Left kidney (tissue), 2 donors: ENCODE data around the gene RBM4. TPM values are rescaled to one million over a fixed set of nuclear protein-coding genes. Genes with fewer than 3 reads are reported as not detected.

Source experiments
- DNase-seq: peaks from one replicate; pipeline ENCODE4 v3.0.0-alpha.2; 2013
- polyA plus RNA-seq: library from polyadenylated mRNA; unstranded; fragments of 120-200 nt; gene quantifications from one replicate; pipeline ENCODE4 v1.2.1, GENCODE V29; 2013; ENCODE audit not compliant: insufficient read length

RBM4 gene
- polyA plus RNA-seq, 1 donor: 258 TPM

DNA sequence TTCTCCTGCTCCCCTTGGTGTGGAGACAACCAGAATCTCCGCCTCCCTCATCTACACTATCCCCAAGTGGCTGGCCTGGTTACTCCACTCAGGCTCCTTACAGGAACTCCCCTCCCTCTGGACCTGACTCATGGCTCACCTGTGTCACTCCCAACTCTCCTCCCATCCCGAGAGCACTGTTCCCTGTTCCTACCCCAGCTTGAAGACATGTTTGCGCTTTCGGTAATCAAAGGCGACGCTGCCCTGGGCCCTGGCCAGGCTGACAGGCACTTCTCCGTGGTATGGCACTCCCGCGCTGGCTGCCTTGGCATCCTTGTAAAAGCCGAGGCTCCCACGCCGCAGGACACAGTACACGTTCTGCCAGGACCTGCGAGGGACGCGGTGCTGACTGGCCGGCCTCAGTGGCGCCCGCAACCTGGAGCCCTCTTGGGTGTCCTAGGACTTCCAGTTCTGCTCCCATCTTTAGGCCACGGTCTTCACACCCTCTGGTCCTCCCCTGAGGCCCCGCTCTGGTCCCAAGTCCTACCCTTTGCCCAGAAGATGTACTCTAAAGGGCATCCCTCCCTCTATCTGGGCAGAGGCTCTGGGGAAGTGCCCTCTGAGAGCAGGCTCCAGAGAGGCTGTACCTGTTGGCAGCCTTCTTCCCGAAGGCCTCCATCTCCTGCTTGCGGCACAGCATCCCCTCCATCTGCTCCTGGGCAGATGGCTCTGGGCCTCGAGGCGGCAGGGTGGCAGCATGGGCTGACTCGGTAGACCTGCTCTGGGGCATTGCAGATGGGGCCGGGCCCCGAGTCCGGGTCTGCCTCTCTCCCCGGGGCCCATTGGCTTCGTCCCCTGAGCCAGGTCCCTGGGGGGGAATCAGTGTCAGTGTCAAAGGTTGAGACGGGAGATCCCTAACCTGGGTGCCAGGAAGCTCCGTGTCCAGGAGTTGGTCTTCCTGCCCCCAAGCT, 48.6 kb downstream of the RBM4 start:
- no peak for DNase-seq

DNA sequence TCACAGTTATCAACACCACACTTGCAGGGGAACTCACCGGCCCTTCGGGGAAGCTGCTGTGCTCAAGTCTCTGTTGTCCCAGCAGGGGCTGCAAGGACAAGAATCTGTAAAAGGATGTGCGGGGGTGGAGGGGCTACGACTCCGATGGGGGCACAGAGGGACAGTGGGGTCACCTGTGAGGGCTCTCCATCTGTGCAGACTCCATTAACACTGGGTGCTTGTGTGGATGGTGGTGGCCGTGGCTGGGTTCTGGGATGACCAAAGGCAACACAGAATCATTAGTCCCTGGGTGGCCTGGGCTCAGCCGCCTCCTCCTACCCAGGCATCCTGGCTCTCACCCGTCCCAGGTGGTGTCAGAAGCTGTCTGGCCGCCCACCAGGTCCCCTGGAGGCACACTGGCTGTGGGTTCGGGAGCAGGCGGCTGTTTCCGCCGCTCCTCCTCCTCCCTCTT, 49.4 kb downstream of the RBM4 start:
- no peak for DNase-seq

DNA sequence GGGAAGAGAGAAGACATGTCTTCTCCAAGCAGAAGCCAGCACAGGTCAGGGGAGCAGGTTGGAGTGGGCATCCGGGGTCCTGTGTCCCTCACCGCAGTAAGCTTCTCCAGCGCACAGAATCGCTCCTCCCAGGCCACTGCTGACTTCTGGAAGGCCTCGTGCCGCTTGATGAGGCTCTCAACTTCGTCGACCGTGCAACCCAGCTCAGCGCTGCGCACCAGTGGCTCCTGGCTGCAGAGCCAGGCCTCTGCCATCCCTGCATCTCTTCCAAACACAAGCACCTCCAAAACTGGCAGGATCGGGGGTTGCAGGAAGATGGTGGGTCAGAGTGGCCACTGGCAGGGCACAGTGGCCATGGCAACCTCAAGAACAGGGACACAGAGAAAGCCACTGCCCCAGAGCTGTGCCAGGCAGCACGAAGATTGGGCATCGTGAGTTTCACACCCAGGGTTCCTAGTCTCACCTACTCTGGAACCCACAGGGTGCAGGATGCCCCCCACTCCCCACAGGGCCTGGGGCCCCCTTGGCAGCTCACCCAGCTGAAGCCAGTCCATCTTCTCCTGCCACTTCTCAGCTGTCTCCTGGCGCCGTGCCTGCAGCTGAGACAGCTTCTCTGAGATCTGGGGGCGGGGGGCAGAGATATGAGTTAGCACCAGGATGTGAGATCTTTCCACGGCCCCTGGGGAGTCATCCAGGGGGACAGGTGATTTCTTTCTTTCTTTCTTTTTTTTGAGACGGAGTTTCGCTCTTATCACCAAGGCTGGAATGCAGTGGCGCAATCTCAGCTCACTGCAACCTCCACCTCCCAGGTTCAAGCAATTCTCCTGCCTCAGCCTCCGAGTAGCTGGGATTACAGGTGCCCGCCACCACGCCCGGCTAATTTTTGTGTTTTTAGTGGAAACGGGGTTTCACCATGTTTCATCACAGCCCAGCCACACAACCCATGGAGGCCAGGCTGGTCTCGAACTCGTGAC, 50.3 kb downstream of the RBM4 start:
- DNase-seq: no peak

DNA sequence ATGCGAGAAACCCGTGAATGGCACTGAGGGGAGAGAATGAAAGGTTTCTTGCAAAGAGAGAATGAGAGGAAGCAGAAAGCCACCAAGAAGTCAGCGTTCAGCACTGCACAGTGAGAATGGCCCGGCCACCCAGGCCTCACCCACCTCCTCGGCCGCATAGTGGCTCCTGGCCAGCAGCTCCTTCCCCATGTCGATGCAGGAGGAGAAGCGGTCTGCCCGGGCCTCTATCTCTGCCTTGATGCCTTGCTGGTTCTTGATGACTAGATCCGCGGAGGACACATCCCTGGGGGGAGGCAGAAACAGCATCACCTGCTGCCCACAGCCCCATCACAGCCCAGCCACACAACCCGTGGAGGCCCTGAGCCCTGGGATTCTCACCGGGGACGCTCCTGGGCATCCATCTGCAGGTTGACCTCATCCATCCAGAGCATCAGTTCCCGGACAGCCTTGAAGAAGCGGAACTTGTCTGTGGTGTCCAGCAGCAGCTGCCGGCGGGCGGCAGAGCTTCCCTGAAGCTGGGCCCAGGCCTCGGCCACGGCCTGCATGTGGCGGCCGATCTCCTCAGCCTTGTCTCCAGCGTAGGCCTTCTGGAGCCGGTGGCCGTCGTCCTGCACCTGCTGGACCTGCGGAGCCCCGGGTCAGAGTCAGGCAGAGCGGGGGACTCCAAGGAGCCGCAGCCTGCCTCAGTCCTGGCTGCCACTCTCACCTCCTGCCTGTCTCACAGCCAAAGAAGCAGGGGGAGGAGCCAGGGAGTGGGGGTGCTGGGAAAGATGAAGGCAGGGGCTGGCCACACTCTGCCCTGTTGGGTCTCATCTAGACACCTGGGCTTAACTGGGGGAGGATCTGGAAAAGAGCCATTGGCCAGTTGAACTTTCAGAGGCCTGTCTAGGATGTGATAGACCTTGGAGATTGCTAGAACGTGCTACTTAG, 51.4 kb downstream of the RBM4 start:
- no peak for DNase-seq

DNA sequence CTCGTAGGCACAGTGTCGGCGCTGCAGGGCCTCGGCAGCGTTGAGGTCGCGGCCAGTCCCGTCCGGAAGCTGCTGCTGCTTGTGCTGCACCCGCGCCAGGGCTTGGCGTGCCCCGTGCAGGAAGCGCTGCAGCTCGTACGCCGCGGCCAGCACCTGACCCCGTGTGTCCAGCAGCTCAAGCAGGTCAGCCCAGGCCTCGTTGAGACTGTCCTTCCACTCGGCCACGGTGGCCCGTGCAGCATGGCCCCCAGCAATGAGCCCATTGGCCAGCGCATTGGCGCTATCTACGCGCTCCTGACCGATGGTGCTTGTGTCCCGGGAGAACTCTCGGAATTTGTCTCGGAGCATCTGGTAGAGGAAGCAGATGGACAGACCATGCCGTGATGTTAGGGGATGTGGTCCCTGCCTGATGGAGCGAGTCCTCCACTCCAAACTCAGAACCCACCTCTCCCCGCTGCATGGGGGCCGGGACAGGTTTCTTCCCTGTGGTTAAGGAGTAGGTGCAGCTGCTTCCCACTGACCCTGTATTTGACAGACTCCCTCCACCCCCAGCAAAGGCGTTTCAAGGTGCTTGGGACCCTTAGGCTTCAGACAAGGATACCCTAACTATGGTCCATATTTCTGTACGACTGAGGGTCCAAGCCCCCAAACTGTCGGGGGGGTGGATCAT, 52.9 kb downstream of the RBM4 start:
- no peak for DNase-seq

DNA sequence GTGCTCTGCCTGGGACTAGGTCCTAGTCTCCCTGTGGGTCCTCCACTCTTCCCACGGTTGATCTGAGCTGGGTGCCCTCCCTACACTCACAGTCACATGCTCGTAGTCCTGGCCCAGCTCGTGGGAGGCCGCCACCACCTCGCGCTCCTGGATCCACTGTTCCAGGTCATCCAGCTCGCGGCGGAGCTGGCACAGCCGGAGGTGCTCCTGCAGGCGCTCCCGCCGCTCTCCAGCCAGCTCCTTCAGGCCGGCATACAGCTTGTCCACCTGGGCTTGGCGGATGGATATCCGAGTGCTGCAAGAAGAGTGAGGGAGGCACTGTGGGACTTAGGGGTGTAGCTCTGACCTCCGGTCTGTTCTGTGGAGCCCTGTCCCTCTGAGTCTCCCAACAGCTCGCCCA, 53.9 kb downstream of the RBM4 start:
- no peak for DNase-seq

DNA sequence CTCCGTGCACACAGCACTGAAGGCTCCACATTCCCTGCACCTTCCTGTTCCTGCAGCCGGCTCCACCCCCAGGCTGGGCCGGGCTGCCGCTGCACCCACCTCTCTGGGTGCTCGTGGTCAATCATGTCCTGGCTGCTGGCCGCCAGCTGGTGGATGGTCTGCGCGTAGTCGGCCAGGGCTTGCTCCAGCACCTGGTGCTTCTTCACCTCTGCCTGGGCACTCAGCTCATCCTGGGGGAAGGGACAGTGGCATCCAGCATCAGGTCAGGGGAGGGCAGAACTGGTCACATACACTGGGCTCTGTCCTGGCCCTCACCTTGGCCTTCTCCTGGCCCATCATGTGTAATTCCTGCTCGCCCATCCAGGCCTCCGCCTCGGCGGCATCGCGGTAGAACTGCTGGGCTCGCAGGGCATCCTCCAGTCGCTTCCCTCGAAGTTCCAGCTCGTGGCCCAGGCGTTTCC, 54.4 kb downstream of the RBM4 start:
- no peak for DNase-seq

DNA sequence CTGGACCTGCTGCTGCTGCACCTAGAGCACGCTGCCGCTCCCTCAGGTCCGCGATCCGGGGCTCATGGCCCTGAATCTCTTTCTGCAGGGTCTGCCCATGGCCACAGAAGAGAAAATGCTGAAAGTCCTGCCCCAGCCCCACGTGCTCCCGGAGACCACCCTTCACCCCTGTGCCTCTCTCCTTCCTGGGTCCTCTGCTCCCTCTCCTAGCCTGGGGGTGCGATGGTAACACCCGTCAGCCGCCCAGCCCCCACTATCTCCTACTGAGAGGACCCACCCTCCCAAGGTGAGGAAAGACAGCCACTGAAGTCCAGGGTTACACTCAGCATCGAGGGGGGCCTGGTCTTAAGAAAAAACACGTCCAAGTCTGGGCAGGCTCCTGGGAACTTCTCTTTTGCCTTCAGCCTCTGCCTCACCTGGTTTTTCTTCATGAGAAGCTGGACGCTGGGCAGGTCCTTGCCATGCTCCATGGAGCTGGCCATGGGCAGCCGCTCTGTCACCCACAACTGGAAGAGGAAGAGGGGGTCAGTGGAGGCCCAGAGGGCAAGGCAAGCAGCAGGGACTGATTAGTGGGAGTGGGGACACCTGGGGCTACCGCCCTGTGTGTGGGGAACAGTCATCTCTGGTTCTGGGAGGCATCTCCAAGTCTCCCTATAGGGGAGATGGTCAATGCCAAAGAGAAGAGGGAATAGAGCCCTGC, 55.0 kb downstream of the RBM4 start:
- DNase-seq: no peak

DNA sequence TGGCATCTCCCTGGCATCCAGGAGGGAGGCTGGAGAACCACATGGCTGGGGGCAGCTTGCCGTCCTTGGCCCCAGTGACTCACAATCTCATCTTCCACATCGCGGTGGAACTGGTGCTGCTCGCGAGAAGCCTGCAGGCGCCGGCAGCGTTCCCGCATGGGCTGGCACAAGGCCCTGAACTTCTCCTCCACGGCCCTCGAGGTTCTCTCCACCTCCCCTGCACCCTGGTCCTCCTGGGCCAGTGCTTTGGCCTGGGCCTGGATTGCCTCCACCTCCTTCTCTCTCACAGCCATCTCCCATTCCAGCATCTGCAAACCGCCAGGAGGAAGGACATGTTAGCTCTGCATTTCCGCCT, 55.5 kb downstream of the RBM4 start:
- DNase-seq: no peak

DNA sequence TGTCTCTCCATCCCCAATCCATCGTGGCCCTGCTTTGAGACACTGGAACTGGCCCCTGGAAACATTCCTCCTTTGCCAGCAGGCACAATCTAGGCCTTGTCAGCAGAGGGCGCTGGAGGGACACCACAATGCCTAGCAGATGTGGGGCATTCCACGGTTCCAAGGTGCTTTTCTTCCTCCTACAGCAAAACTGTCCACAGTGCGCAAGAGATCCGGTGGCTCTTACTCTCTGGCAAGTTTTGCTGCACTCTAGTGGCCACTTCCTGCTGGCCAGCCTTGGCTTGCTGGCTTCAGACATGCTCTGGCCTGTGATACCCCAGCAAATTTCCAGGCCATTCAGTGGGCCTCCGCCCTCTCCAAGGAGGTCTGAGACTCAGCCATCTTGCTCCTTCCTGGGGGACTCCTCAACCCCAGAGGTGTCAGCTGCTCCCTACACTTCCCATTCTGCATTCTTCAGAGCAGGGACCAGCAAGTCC, 56.3 kb downstream of the RBM4 start:
- DNase-seq: peak; percentile 90

Other genes starting within 250 kb of the RBM4 start
- 0.55 TPM for gene NPAS4, start 217.7 kb upstream of the RBM4 start, polyA plus RNA-seq
- gene MRPL11, start 199.9 kb upstream of the RBM4 start, polyA plus RNA-seq: 67.5 TPM
- 4.9 TPM for gene PELI3, start 171.8 kb upstream of the RBM4 start, polyA plus RNA-seq
- 24.3 TPM for gene DPP3, start 158.3 kb upstream of the RBM4 start, polyA plus RNA-seq
- gene BBS1, start 128.1 kb upstream of the RBM4 start, polyA plus RNA-seq: 93.0 TPM
- 8.4 TPM for gene ZDHHC24, start 92.7 kb upstream of the RBM4 start, polyA plus RNA-seq
- gene ACTN3, start 91.8 kb upstream of the RBM4 start, polyA plus RNA-seq: 1.1 TPM
- gene CTSF, start 70.1 kb upstream of the RBM4 start, polyA plus RNA-seq: 99.0 TPM
- gene CCDC87, start 45.6 kb upstream of the RBM4 start, polyA plus RNA-seq: 0.27 TPM
- 54.0 TPM for gene CCS, start 45.5 kb upstream of the RBM4 start, polyA plus RNA-seq
- 86.7 TPM for gene RBM14, start 22.1 kb upstream of the RBM4 start, polyA plus RNA-seq
- gene RBM4B, start 39.2 kb downstream of the RBM4 start, polyA plus RNA-seq: 78.4 TPM
- 51.5 TPM for gene SPTBN2, start 90.5 kb downstream of the RBM4 start, polyA plus RNA-seq
- 24.3 TPM for gene RCE1, start 204.7 kb downstream of the RBM4 start, polyA plus RNA-seq
- 11.5 TPM for gene LRFN4, start 218.4 kb downstream of the RBM4 start, polyA plus RNA-seq